ENCODE data around the gene SOCS3.

GRCh38 chr17:78395155-78395554 is 35.3 kb upstream of the SOCS3 start:
- TF ChIP-seq, protein P1, sequence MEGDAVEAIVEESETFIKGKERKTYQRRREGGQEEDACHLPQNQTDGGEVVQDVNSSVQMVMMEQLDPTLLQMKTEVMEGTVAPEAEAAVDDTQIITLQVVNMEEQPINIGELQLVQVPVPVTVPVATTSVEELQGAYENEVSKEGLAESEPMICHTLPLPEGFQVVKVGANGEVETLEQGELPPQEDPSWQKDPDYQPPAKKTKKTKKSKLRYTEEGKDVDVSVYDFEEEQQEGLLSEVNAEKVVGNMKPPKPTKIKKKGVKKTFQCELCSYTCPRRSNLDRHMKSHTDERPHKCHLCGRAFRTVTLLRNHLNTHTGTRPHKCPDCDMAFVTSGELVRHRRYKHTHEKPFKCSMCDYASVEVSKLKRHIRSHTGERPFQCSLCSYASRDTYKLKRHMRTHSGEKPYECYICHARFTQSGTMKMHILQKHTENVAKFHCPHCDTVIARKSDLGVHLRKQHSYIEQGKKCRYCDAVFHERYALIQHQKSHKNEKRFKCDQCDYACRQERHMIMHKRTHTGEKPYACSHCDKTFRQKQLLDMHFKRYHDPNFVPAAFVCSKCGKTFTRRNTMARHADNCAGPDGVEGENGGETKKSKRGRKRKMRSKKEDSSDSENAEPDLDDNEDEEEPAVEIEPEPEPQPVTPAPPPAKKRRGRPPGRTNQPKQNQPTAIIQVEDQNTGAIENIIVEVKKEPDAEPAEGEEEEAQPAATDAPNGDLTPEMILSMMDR (IDR thresholded peaks at IDR 0.05; ENCODE audit: low read length): no peak
- no peak for TF ChIP-seq EZH2 (IDR thresholded peaks at IDR 0.05; ENCODE audit: borderline replicate concordance, low read length)
